Fibroblast of lung (primary cell): Measurements from ENCODE around the gene G3BP2.

Experiments
- EZH2 ChIP-seq: IDR thresholded peaks from 2 replicates; pipeline ENCODE4 v1.5.1; 2012; ENCODE audit warnings: low read length, control low read depth, mild to moderate bottlenecking; ENCODE audit errors: missing control alignments
- TF ChIP-seq, protein P1 (sequence below), 2 donors: IDR thresholded peaks in 1 of 2; conservative IDR thresholded peaks in 1 of 2; 1 replicate in 1 of 2; 2 replicates in 1 of 2; pipeline ENCODE4 v1.5.1; 2011 to 2012; ENCODE audit warnings: low read length in 2 of 2, control low read depth in 1 of 2, inconsistent platforms in 1 of 2, low read depth in 1 of 2, mild to moderate bottlenecking in 1 of 2

DNA sequence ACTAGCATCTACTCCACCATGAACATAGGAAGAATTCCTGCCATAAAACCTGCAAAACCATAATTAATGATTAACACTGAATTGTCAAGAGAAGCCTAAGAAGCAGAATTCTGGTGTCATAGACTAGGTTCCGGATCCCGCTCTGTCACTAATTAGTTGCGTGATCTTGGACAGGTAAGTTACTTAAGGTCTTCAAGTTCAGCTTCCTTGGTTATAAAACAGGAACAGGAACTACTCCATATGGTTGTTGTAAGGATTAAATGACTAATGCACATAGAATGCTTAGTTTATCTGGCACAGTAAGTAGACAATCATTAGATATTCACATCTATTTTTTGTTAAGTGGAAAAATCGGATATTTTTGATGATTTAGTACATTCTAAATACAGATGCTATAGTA lies 14.3 kb downstream of the G3BP2 start:
- no peak for TF ChIP-seq EZH2
- TF ChIP-seq, protein P1, sequence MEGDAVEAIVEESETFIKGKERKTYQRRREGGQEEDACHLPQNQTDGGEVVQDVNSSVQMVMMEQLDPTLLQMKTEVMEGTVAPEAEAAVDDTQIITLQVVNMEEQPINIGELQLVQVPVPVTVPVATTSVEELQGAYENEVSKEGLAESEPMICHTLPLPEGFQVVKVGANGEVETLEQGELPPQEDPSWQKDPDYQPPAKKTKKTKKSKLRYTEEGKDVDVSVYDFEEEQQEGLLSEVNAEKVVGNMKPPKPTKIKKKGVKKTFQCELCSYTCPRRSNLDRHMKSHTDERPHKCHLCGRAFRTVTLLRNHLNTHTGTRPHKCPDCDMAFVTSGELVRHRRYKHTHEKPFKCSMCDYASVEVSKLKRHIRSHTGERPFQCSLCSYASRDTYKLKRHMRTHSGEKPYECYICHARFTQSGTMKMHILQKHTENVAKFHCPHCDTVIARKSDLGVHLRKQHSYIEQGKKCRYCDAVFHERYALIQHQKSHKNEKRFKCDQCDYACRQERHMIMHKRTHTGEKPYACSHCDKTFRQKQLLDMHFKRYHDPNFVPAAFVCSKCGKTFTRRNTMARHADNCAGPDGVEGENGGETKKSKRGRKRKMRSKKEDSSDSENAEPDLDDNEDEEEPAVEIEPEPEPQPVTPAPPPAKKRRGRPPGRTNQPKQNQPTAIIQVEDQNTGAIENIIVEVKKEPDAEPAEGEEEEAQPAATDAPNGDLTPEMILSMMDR (conservative IDR thresholded peaks at IDR 0.05 in 1 of 2, IDR thresholded peaks at IDR 0.05 in 1 of 2; ENCODE audit: low read depth in 1 of 2, low read length in 2 of 2) = no peak
